A549 (cell line): ENCODE measurements around the gene GJE1. TPM values are rescaled to one million over a fixed set of nuclear protein-coding genes. Genes with fewer than 3 reads are reported as not detected.

Experiments used
- ATAC-seq, 2 experiments: fragments of 200-7000 bp in 1 of 2; fragments of >200 bp in 1 of 2; cut with Nextera tagmentation in 1 of 2; cut with Tn5 transposase in 1 of 2; 3 replicates each; pipeline versions ENCODE4 v1.8.0 to v1.9.1; 2018 to 2020; ENCODE audit warnings: mild to moderate bottlenecking in 1 of 2, moderate library complexity in 1 of 2
- CTCF ChIA-PET: fragments of 300-600 bp; sonication (Branson Sonifier 250); formaldehyde crosslinking; extraction: SDS; loops from one replicate; lab custom pipeline; 2021; ENCODE audit warnings: antibody characterized with exemption, inconsistent platforms; lab: Yijun Ruan, JAX
- POLR2A ChIA-PET: fragments of 350-600 bp; formaldehyde crosslinking; extraction: SDS; loops from one replicate; lab custom pipeline; 2021; ENCODE audit warnings: antibody characterized with exemption, inconsistent platforms; lab: Yijun Ruan, JAX
- DNase-seq, 2 experiments: peaks; one replicate each; pipeline versions ENCODE4 v3.0.0 to v3.0.0-alpha.2; 2011 to 2016; ENCODE audit warnings: low read depth in 1 of 2, low spot score in 1 of 2
- FAIRE-seq: peaks from 2 replicates; lab custom pipeline; 2011; peaks lifted over from hg19 to GRCh38; lab: Jason Lieb, UNC
- H3K27ac ChIP-seq, 2 experiments: fragments of >200 bp; sonication (Bioruptor Twin); formaldehyde crosslinking; 3 replicates each; pipeline ENCODE4 v1.5.1; 2016 to 2017
- H3K4me1 ChIP-seq: fragments of >200 bp; sonication (Bioruptor Twin); formaldehyde crosslinking; 3 replicates; pipeline ENCODE4 v1.6.1; 2016
- H3K4me2 ChIP-seq: fragments of >200 bp; sonication (Bioruptor Twin); formaldehyde crosslinking; 3 replicates; pipeline ENCODE4 v1.6.1; 2016
- H3K4me3 ChIP-seq: fragments of >200 bp; sonication (Bioruptor Twin); formaldehyde crosslinking; 3 replicates; pipeline ENCODE4 v1.5.1; 2016
- H3K9me3 ChIP-seq: fragments of >200 bp; sonication (Bioruptor Twin); formaldehyde crosslinking; 3 replicates; pipeline ENCODE4 v1.6.1; 2016
- CEBPB ChIP-seq, 2 experiments: fragments of >200 bp in 1 of 2; sonication (Bioruptor Twin) in 1 of 2; formaldehyde crosslinking in 1 of 2; IDR thresholded peaks; 2 replicates each; pipeline ENCODE4 v1.6.1; 2012 to 2016
- CHD2 ChIP-seq: fragments of 150-350 bp; IDR thresholded peaks from 2 replicates; pipeline ENCODE4 v1.6.1; 2014; ENCODE audit warnings: low read length; ENCODE audit not compliant: partially characterized antibody
- EHF ChIP-seq: fragments of 250-450 bp; sonication (Bioruptor Pico); IDR thresholded peaks from 2 replicates; pipeline ENCODE4 v1.5.0; 2020; ENCODE audit warnings: mild to moderate bottlenecking
- EHMT2 ChIP-seq: fragments of 200-600 bp; sonication (generic); IDR thresholded peaks from 2 replicates; pipeline ENCODE4 v1.6.1; 2016; ENCODE audit warnings: antibody characterized with exemption, low read depth, mild to moderate bottlenecking, moderate library complexity
- ESRRA ChIP-seq: fragments of 150-350 bp; IDR thresholded peaks from 2 replicates; pipeline ENCODE4 v1.6.1; 2014; ENCODE audit warnings: mild to moderate bottlenecking, low read length, borderline replicate concordance
- FOSB ChIP-seq: fragments of 250-450 bp; sonication (Bioruptor Pico); IDR thresholded peaks from 2 replicates; pipeline ENCODE4 v1.5.0; 2020; ENCODE audit warnings: mild to moderate bottlenecking, moderate library complexity
- FOXS1 ChIP-seq: fragments of 250-450 bp; sonication (Bioruptor Pico); IDR thresholded peaks from 2 replicates; pipeline ENCODE4 v1.5.0; 2020; ENCODE audit warnings: mild to moderate bottlenecking, moderate library complexity
- GATA3 ChIP-seq: IDR thresholded peaks from 2 replicates; pipeline ENCODE4 v1.6.1; 2012; ENCODE audit warnings: borderline replicate concordance
- HDAC2 ChIP-seq: fragments of 200-600 bp; sonication (generic); IDR thresholded peaks from 2 replicates; pipeline ENCODE4 v1.6.1; 2016
- HOXA7 ChIP-seq: fragments of 250-450 bp; sonication (Bioruptor Pico); IDR thresholded peaks from 2 replicates; pipeline ENCODE4 v1.5.0; 2020; ENCODE audit warnings: mild to moderate bottlenecking, moderate library complexity
- HOXB13 ChIP-seq: fragments of 250-450 bp; sonication (Bioruptor Pico); IDR thresholded peaks from 2 replicates; pipeline ENCODE4 v1.5.0; 2020; ENCODE audit warnings: low read depth, mild to moderate bottlenecking, moderate library complexity
- JUN ChIP-seq, 2 experiments: fragments of >200 bp; sonication (Bioruptor Twin); formaldehyde crosslinking; IDR thresholded peaks; 2 replicates in 1 of 2; 3 replicates in 1 of 2; pipeline ENCODE4 v1.6.1; 2016 to 2017
- MAZ ChIP-seq: fragments of 150-350 bp; IDR thresholded peaks from 2 replicates; pipeline ENCODE4 v1.6.1; 2014; ENCODE audit warnings: antibody characterized with exemption, low read depth, low read length, borderline replicate concordance
- NPAS2 ChIP-seq: fragments of 250-450 bp; sonication (Bioruptor Pico); IDR thresholded peaks from 2 replicates; pipeline ENCODE4 v1.8.0; 2022; ENCODE audit warnings: mild to moderate bottlenecking, moderate library complexity, borderline replicate concordance
- PHF8 ChIP-seq: fragments of 200-600 bp; sonication (generic); IDR thresholded peaks from 2 replicates; pipeline ENCODE4 v1.6.1; 2016; ENCODE audit warnings: low read depth, mild to moderate bottlenecking, antibody characterized with exemption, moderate library complexity, borderline replicate concordance
- POLR2AphosphoS2 ChIP-seq: conservative IDR thresholded peaks from 2 replicates; pipeline ENCODE4 v1.6.1; 2012; ENCODE audit warnings: low read length, improper control_type of control experiment, inconsistent platforms
- RAD21 ChIP-seq, 2 experiments: fragments of >200 bp in 1 of 2; sonication (Bioruptor Twin) in 1 of 2; formaldehyde crosslinking in 1 of 2; IDR thresholded peaks in 1 of 2; conservative IDR thresholded peaks in 1 of 2; 2 replicates in 1 of 2; 3 replicates in 1 of 2; pipeline ENCODE4 v1.6.1; 2012 to 2018; ENCODE audit warnings: inconsistent platforms in 1 of 2
- RCOR1 ChIP-seq: fragments of 150-350 bp; IDR thresholded peaks from 2 replicates; pipeline ENCODE4 v1.6.1; 2014; ENCODE audit warnings: antibody characterized with exemption, low read length, low read depth
- SMC3 ChIP-seq: fragments of >200 bp; sonication (Bioruptor Twin); formaldehyde crosslinking; IDR thresholded peaks from 3 replicates; pipeline ENCODE4 v1.6.1; 2018; ENCODE audit warnings: inconsistent platforms
- ZSCAN20 ChIP-seq: fragments of 250-450 bp; sonication (Bioruptor Pico); IDR thresholded peaks from 2 replicates; pipeline ENCODE4 v1.8.0; 2022; ENCODE audit warnings: mild to moderate bottlenecking, moderate library complexity
- WGBS: methylation state at CpG from one replicate; pipeline ENCODE4 v1.1.6; 2017; ENCODE audit errors: missing lambda C conversion rate; 5-methylcytosine and 5-hydroxymethylcytosine counted together
- polyA plus RNA-seq, 4 experiments: library from polyadenylated mRNA; depleted of rRNA in 3 of 4; stranded (reverse); fragments of >200 nt; fragmentation: RNase III in 1 of 4; extraction: RNeasy Plus Mini Kit Qiagen cat#74134 plus additional on column Dnase treatment in 1 of 4; gene quantifications; 2 replicates in 3 of 4; 3 replicates in 1 of 4; pipeline ENCODE4 v1.2.3, GENCODE V29; 2011 to 2017
- TF ChIP-seq, protein P1 (sequence below): IDR thresholded peaks from 2 replicates; pipeline ENCODE4 v1.6.1; 2012
- TF ChIP-seq, protein P2 (sequence below): IDR thresholded peaks from 2 replicates; pipeline ENCODE4 v1.6.1; 2012; ENCODE audit warnings: low read depth, borderline replicate concordance
- TF ChIP-seq, protein P3 (sequence below): fragments of 250-450 bp; sonication (Bioruptor Pico); IDR thresholded peaks from 2 replicates; pipeline ENCODE4 v1.5.0; 2021; ENCODE audit warnings: mild to moderate bottlenecking, moderate library complexity, borderline replicate concordance
- TF ChIP-seq, protein P4 (sequence below): fragments of 450-650 bp; IDR thresholded peaks from 2 replicates; pipeline ENCODE4 v1.6.1; 2014; ENCODE audit warnings: antibody characterized with exemption
- TF ChIP-seq, protein P5 (sequence below): fragments of 250-450 bp; sonication (Bioruptor Pico); IDR thresholded peaks from 2 replicates; pipeline ENCODE4 v1.5.0; 2020; ENCODE audit warnings: low read depth, mild to moderate bottlenecking, moderate library complexity
- TF ChIP-seq, protein P6 (sequence below): fragments of 150-350 bp; IDR thresholded peaks from 2 replicates; pipeline ENCODE4 v1.6.1; 2014; ENCODE audit warnings: low read depth, mild to moderate bottlenecking, low read length
- TF ChIP-seq, protein P7 (sequence below): fragments of >200 bp; sonication (Bioruptor Twin); formaldehyde crosslinking; IDR thresholded peaks from 3 replicates; pipeline ENCODE4 v1.5.1; 2016

Gene GJE1
- polyA plus RNA-seq, 2 of the 4 experiments (the other 2 are of a cell fraction) = not detected

DNA sequence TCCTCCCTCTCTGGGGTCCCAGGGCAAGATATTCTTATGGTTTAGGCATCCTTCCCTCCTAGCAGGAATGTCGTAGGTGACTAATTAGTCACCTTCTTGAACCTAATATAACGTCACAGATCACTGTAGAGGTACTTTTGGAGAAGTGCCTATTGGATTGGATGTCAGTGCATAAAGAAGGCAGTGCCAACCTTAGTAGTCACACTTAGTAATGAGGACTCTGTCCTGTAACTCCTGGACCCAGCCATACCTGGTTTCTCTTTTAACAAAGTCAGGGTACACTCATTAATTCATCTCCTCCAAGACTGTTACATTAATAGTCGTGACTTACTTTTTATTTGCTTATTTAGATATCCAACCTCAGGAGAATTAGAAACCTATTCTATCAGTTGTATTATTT, 34.3 kb downstream of the GJE1 start:
- Histone ChIP-seq H3K4me1 (peaks cover 41% of the 10 kb centered on the region), H3K9me3 (no peaks in the 10 kb centered on the region), H3K4me2 (0 out of 3 replicates have a peak overlapping the region, but pooled peaks have one; percentile 19), H3K4me3 (no peak overlapping the region), H3K27ac (no peak overlapping the region)
- FAIRE-seq = no peak
- CTCF ChIA-PET = no interaction called here
- DNase-seq = no peak
- POLR2A ChIA-PET = no interaction called here
- 59% methylated on average over 3 of the region's 3 CpGs for WGBS
- ATAC-seq = no peak
- TF ChIP-seq CEBPB (IDR thresholded peaks at IDR 0.05) (no peak), RCOR1 (no peak), HOXA7 (CRISPR knock-in tag) (no peak), FOSB (CRISPR knock-in tag) (no peak), EHF (CRISPR knock-in tag) (no peak), EHMT2 (no peak), POLR2AphosphoS2 (no peak), GATA3 (no peak), CHD2 (no peak), PHF8 (no peak), ESRRA (no peak), SMC3 (no peak)
- TF ChIP-seq, protein P1, sequence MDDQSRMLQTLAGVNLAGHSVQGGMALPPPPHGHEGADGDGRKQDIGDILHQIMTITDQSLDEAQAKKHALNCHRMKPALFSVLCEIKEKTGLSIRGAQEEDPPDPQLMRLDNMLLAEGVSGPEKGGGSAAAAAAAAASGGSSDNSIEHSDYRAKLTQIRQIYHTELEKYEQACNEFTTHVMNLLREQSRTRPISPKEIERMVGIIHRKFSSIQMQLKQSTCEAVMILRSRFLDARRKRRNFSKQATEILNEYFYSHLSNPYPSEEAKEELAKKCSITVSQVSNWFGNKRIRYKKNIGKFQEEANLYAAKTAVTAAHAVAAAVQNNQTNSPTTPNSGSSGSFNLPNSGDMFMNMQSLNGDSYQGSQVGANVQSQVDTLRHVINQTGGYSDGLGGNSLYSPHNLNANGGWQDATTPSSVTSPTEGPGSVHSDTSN = no peak
- TF ChIP-seq, protein P2, sequence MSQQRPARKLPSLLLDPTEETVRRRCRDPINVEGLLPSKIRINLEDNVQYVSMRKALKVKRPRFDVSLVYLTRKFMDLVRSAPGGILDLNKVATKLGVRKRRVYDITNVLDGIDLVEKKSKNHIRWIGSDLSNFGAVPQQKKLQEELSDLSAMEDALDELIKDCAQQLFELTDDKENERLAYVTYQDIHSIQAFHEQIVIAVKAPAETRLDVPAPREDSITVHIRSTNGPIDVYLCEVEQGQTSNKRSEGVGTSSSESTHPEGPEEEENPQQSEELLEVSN = no peak
- TF ChIP-seq, protein P3, sequence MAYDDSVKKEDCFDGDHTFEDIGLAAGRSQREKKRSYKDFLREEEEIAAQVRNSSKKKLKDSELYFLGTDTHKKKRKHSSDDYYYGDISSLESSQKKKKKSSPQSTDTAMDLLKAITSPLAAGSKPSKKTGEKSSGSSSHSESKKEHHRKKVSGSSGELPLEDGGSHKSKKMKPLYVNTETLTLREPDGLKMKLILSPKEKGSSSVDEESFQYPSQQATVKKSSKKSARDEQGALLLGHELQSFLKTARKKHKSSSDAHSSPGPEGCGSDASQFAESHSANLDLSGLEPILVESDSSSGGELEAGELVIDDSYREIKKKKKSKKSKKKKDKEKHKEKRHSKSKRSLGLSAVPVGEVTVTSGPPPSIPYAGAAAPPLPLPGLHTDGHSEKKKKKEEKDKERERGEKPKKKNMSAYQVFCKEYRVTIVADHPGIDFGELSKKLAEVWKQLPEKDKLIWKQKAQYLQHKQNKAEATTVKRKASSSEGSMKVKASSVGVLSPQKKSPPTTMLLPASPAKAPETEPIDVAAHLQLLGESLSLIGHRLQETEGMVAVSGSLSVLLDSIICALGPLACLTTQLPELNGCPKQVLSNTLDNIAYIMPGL (CRISPR knock-in tag) = no peak
- TF ChIP-seq, protein P4, sequence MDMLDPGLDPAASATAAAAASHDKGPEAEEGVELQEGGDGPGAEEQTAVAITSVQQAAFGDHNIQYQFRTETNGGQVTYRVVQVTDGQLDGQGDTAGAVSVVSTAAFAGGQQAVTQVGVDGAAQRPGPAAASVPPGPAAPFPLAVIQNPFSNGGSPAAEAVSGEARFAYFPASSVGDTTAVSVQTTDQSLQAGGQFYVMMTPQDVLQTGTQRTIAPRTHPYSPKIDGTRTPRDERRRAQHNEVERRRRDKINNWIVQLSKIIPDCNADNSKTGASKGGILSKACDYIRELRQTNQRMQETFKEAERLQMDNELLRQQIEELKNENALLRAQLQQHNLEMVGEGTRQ = no peak
- TF ChIP-seq, protein P5, sequence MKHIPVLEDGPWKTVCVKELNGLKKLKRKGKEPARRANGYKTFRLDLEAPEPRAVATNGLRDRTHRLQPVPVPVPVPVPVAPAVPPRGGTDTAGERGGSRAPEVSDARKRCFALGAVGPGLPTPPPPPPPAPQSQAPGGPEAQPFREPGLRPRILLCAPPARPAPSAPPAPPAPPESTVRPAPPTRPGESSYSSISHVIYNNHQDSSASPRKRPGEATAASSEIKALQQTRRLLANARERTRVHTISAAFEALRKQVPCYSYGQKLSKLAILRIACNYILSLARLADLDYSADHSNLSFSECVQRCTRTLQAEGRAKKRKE (CRISPR knock-in tag) = no peak
- TF ChIP-seq, protein P6, sequence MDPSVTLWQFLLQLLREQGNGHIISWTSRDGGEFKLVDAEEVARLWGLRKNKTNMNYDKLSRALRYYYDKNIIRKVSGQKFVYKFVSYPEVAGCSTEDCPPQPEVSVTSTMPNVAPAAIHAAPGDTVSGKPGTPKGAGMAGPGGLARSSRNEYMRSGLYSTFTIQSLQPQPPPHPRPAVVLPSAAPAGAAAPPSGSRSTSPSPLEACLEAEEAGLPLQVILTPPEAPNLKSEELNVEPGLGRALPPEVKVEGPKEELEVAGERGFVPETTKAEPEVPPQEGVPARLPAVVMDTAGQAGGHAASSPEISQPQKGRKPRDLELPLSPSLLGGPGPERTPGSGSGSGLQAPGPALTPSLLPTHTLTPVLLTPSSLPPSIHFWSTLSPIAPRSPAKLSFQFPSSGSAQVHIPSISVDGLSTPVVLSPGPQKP = no peak

DNA sequence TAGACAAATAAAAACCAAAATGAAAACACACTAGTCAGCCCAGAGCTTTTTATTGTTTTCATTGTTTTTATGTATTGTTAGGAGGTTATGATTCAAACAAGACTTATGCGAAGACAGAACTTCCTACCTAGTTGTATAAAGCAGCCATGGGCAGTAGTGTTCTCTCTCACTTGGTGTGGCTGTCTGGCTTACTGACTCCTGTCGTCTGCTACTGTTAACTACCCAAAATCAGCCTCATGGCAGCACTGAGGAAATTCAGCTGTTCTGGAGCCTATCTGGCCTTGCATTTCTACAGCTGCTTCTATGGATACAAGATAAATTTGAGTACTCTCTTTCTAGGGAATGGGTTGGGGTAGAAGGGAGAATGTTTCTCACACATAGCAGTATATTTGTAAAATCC, 34.8 kb downstream of the GJE1 start:
- CTCF ChIA-PET = no interaction called here
- no peak for DNase-seq
- peak in 1 of 2 experiments; percentile 57; a peak in 2 of 6 replicates for ATAC-seq
- Histone ChIP-seq H3K4me2 (0 out of 3 replicates have a peak overlapping the region, but pooled peaks have one; percentile 19), H3K4me1 (peaks cover 37% of the 10 kb centered on the region), H3K4me3 (no peak overlapping the region), H3K9me3 (no peaks in the 10 kb centered on the region), H3K27ac (no peak overlapping the region)
- no peak for FAIRE-seq
- WGBS = 78% methylated on average over 2 of the region's 2 CpGs
- POLR2A ChIA-PET = no interaction called here
- no peak for TF ChIP-seq HOXA7 (CRISPR knock-in tag)
- TF ChIP-seq FOXS1 = no peak
- no peak for TF ChIP-seq HDAC2
- TF ChIP-seq RAD21 (conservative IDR thresholded peaks at IDR 0.05 in 1 of 2, IDR thresholded peaks at IDR 0.05 in 1 of 2) = no peak
- TF ChIP-seq JUN (IDR thresholded peaks at IDR 0.05) = no peak
- TF ChIP-seq, protein P6 = no peak
- no peak for TF ChIP-seq NPAS2 (CRISPR knock-in tag)
- TF ChIP-seq, protein P7, sequence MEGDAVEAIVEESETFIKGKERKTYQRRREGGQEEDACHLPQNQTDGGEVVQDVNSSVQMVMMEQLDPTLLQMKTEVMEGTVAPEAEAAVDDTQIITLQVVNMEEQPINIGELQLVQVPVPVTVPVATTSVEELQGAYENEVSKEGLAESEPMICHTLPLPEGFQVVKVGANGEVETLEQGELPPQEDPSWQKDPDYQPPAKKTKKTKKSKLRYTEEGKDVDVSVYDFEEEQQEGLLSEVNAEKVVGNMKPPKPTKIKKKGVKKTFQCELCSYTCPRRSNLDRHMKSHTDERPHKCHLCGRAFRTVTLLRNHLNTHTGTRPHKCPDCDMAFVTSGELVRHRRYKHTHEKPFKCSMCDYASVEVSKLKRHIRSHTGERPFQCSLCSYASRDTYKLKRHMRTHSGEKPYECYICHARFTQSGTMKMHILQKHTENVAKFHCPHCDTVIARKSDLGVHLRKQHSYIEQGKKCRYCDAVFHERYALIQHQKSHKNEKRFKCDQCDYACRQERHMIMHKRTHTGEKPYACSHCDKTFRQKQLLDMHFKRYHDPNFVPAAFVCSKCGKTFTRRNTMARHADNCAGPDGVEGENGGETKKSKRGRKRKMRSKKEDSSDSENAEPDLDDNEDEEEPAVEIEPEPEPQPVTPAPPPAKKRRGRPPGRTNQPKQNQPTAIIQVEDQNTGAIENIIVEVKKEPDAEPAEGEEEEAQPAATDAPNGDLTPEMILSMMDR = no peak
- no peak for TF ChIP-seq HOXB13
- no peak for TF ChIP-seq MAZ
- TF ChIP-seq ZSCAN20 (CRISPR knock-in tag) = no peak
- TF ChIP-seq ESRRA = no peak
